ENCODE results near the gene TMEM185A.
A peak's percentile ranks its signal among the peaks of the same experiment; 100 is the strongest.
"Not testable (repeated sequence)": the region's sequence is repeated elsewhere in the genome, so short reads cannot be mapped to it uniquely, and the experiment has no call there.

TMEM185A gene

GRCh38 chrX:149610511-149610910 lies 21.1 kb downstream of the TMEM185A start:
- H3K4me3 Mint-ChIP-seq, result no peak overlapping the region
- no peak for DNase-seq (ENCODE audit: low spot score in 2 of 2)
- no peaks in the 10 kb centered on the region for H3K9me3 Mint-ChIP-seq
- no peak for ATAC-seq (replicated peaks; ENCODE audit: extremely low read depth, poor library complexity, severe bottlenecking)
- H3K27me3 Mint-ChIP-seq, result no peaks in the 10 kb centered on the region
- peaks cover 5% of the 10 kb centered on the region for H3K36me3 Mint-ChIP-seq (ENCODE audit: insufficient read depth)
- H3K4me1 Mint-ChIP-seq, result peaks cover 28% of the 10 kb centered on the region
- H3K27ac Mint-ChIP-seq (ENCODE audit: low read depth), result no peak overlapping the region

GRCh38 chrX:149607699-149608098 lies 23.9 kb downstream of the TMEM185A start:
- DNase-seq (ENCODE audit: low spot score in 2 of 2), result no peak
- Mint-ChIP-seq H3K36me3 (ENCODE audit: insufficient read depth) (peaks cover 10% of the 10 kb centered on the region), H3K27ac (ENCODE audit: low read depth) (no peak overlapping the region), H3K27me3 (no peaks in the 10 kb centered on the region), H3K4me3 (no peak overlapping the region), H3K9me3 (no peaks in the 10 kb centered on the region), H3K4me1 (peaks cover 17% of the 10 kb centered on the region)
- ATAC-seq (replicated peaks; ENCODE audit: extremely low read depth, poor library complexity, severe bottlenecking), result no peak

GRCh38 chrX:149605248-149605885 lies 26.2 kb downstream of the TMEM185A start:
- not testable (repeated sequence) for H3K27me3 Mint-ChIP-seq; ATAC-seq (replicated peaks; ENCODE audit: extremely low read depth, poor library complexity, severe bottlenecking); H3K36me3 Mint-ChIP-seq (ENCODE audit: insufficient read depth); H3K9me3 Mint-ChIP-seq; H3K27ac Mint-ChIP-seq (ENCODE audit: low read depth); DNase-seq (ENCODE audit: low spot score in 2 of 2); H3K4me3 Mint-ChIP-seq; H3K4me1 Mint-ChIP-seq

- not testable (repeated sequence) for H3K4me3 Mint-ChIP-seq; H3K27me3 Mint-ChIP-seq; H3K27ac Mint-ChIP-seq (ENCODE audit: low read depth); DNase-seq (ENCODE audit: low spot score in 2 of 2); ATAC-seq (replicated peaks; ENCODE audit: extremely low read depth, poor library complexity, severe bottlenecking); H3K9me3 Mint-ChIP-seq; H3K4me1 Mint-ChIP-seq; H3K36me3 Mint-ChIP-seq (ENCODE audit: insufficient read depth)
Measured at GRCh38 chrX:149598603-149599002, 33.0 kb downstream of the TMEM185A start.

GRCh38 chrX:149595943-149596342 lies 35.6 kb downstream of the TMEM185A start:
- not testable (repeated sequence) for H3K27me3 Mint-ChIP-seq; H3K36me3 Mint-ChIP-seq (ENCODE audit: insufficient read depth); H3K27ac Mint-ChIP-seq (ENCODE audit: low read depth); ATAC-seq (replicated peaks; ENCODE audit: extremely low read depth, poor library complexity, severe bottlenecking); DNase-seq (ENCODE audit: low spot score in 2 of 2); H3K4me3 Mint-ChIP-seq; H3K4me1 Mint-ChIP-seq; H3K9me3 Mint-ChIP-seq

- not testable (repeated sequence) for H3K36me3 Mint-ChIP-seq (ENCODE audit: insufficient read depth); H3K27ac Mint-ChIP-seq (ENCODE audit: low read depth); DNase-seq (ENCODE audit: low spot score in 2 of 2); H3K9me3 Mint-ChIP-seq; H3K4me3 Mint-ChIP-seq; H3K4me1 Mint-ChIP-seq; H3K27me3 Mint-ChIP-seq; ATAC-seq (replicated peaks; ENCODE audit: extremely low read depth, poor library complexity, severe bottlenecking)
Measured at GRCh38 chrX:149595214-149595613, 36.4 kb downstream of the TMEM185A start, which contains the start of gene HSFX2. HSFX2 (minus strand) TSS chrX:149595314; CDS start chrX:149594700, 614 bp downstream.

GRCh38 chrX:149590993-149591392 lies 40.6 kb downstream of the TMEM185A start:
- not testable (repeated sequence) for ATAC-seq (replicated peaks; ENCODE audit: extremely low read depth, poor library complexity, severe bottlenecking); DNase-seq (ENCODE audit: low spot score in 2 of 2); H3K9me3 Mint-ChIP-seq; H3K36me3 Mint-ChIP-seq (ENCODE audit: insufficient read depth); H3K27me3 Mint-ChIP-seq; H3K4me1 Mint-ChIP-seq; H3K27ac Mint-ChIP-seq (ENCODE audit: low read depth); H3K4me3 Mint-ChIP-seq

- H3K4me1 Mint-ChIP-seq; H3K9me3 Mint-ChIP-seq; DNase-seq (ENCODE audit: low spot score in 2 of 2); H3K27me3 Mint-ChIP-seq; H3K27ac Mint-ChIP-seq (ENCODE audit: low read depth); H3K4me3 Mint-ChIP-seq; ATAC-seq (replicated peaks; ENCODE audit: extremely low read depth, poor library complexity, severe bottlenecking); H3K36me3 Mint-ChIP-seq (ENCODE audit: insufficient read depth): not testable (repeated sequence)
Measured at GRCh38 chrX:149587359-149587758, 44.2 kb downstream of the TMEM185A start, which contains the start of gene MAGEA9B. MAGEA9B (minus strand) TSS chrX:149587459; CDS start chrX:149583179, 4,280 bp downstream.

- not testable (repeated sequence) for ATAC-seq (replicated peaks; ENCODE audit: extremely low read depth, poor library complexity, severe bottlenecking); H3K36me3 Mint-ChIP-seq (ENCODE audit: insufficient read depth)
Measured at GRCh38 chrX:149585631-149586030, 46.0 kb downstream of the TMEM185A start.

GRCh38 chrX:149573456-149573855 lies 58.1 kb downstream of the TMEM185A start:
- peak; percentile 72 for ATAC-seq (replicated peaks; ENCODE audit: extremely low read depth, poor library complexity, severe bottlenecking)
- not testable (repeated sequence) for DNase-seq (ENCODE audit: low spot score in 2 of 2); H3K4me1 Mint-ChIP-seq; H3K9me3 Mint-ChIP-seq; H3K27ac Mint-ChIP-seq (ENCODE audit: low read depth); H3K27me3 Mint-ChIP-seq; H3K4me3 Mint-ChIP-seq; H3K36me3 Mint-ChIP-seq (ENCODE audit: insufficient read depth)

More at GRCh38 chrX:149585631-149586030, 46.0 kb downstream of the TMEM185A start:
- H3K27ac Mint-ChIP-seq (ENCODE audit: low read depth); DNase-seq (ENCODE audit: low spot score in 2 of 2); H3K4me1 Mint-ChIP-seq; H3K9me3 Mint-ChIP-seq; H3K27me3 Mint-ChIP-seq; H3K4me3 Mint-ChIP-seq: not testable (repeated sequence)

GRCh38 chrX:149572743-149573142 lies 58.8 kb downstream of the TMEM185A start:
- Mint-ChIP-seq H3K27me3 (peaks cover 6% of the 10 kb centered on the region), H3K27ac (ENCODE audit: low read depth) (no peak overlapping the region), H3K4me3 (no peak overlapping the region), H3K9me3 (no peaks in the 10 kb centered on the region), H3K4me1 (no peaks in the 10 kb centered on the region), H3K36me3 (ENCODE audit: insufficient read depth) (no peaks in the 10 kb centered on the region)
- ATAC-seq (replicated peaks; ENCODE audit: extremely low read depth, poor library complexity, severe bottlenecking), result no peak
- no peak for DNase-seq (ENCODE audit: low spot score in 2 of 2)

- no peak for DNase-seq (ENCODE audit: low spot score in 2 of 2)
- no peak for ATAC-seq (replicated peaks; ENCODE audit: extremely low read depth, poor library complexity, severe bottlenecking)
- H3K36me3 Mint-ChIP-seq (ENCODE audit: insufficient read depth), result no peaks in the 10 kb centered on the region
- H3K27ac Mint-ChIP-seq (ENCODE audit: low read depth), result no peak overlapping the region
- no peak overlapping the region for H3K4me3 Mint-ChIP-seq
- H3K4me1 Mint-ChIP-seq, result no peaks in the 10 kb centered on the region
- H3K9me3 Mint-ChIP-seq, result no peaks in the 10 kb centered on the region
- H3K27me3 Mint-ChIP-seq, result peaks cover 6% of the 10 kb centered on the region
Measured at GRCh38 chrX:149571770-149572169, 59.8 kb downstream of the TMEM185A start.

GRCh38 chrX:149570668-149571067 lies 60.9 kb downstream of the TMEM185A start:
- Mint-ChIP-seq H3K27ac (ENCODE audit: low read depth) (no peak overlapping the region), H3K27me3 (peaks cover 6% of the 10 kb centered on the region), H3K4me3 (no peak overlapping the region), H3K4me1 (no peaks in the 10 kb centered on the region), H3K36me3 (ENCODE audit: insufficient read depth) (no peaks in the 10 kb centered on the region), H3K9me3 (no peaks in the 10 kb centered on the region)
- DNase-seq (ENCODE audit: low spot score in 2 of 2), result no peak
- ATAC-seq (replicated peaks; ENCODE audit: extremely low read depth, poor library complexity, severe bottlenecking), result no peak
